KOPT-K1 (cell line): ENCODE measurements around the gene CPA3.

Experiments
- H3K27ac ChIP-seq: fragments of 200-600 bp; sonication (generic); 2 replicates; pipeline ENCODE4 v1.5.1; 2016; ENCODE audit warnings: antibody characterized with exemption, mild to moderate bottlenecking, low read depth, low read length; ENCODE audit not compliant: poor library complexity, severe bottlenecking
- H3K36me3 ChIP-seq: fragments of 200-600 bp; sonication (generic); 2 replicates; pipeline ENCODE4 v1.5.1; 2017; ENCODE audit warnings: antibody characterized with exemption, mild to moderate bottlenecking, low read length, moderate library complexity; ENCODE audit not compliant: insufficient read depth
- H3K9me3 ChIP-seq: fragments of 200-600 bp; sonication (generic); 2 replicates; pipeline ENCODE4 v1.5.1; 2017; ENCODE audit warnings: antibody characterized with exemption, low read length, mild to moderate bottlenecking; ENCODE audit not compliant: insufficient read depth, poor library complexity, severe bottlenecking

Gene CPA3

DNA sequence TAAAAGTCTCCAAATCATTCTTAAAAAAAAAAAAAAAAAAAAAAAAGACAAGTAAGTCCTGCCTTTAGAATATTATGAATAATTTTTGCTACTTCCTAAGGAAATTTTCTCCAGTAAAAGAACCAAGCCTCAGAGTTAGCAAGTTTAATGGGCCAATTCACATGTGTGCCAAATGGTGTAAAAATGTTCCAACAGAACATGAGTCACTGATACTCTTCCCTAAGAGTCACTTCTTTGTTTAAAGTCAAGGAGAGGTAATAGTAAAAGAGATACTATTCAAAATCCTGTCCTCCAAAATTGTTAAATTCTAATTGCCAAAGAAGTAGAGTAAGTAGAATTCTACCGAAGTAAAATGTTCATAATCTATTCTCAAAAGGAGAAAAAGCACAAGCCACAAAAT lies 17.7 kb upstream of the CPA3 start:
- no peaks in the 10 kb centered on the region for H3K36me3 ChIP-seq
- no peaks in the 10 kb centered on the region for H3K9me3 ChIP-seq
- no peak overlapping the region for H3K27ac ChIP-seq

GRCh38 chr3:148848410-148848809 lies 16.7 kb upstream of the CPA3 start:
- Histone ChIP-seq H3K36me3 (no peaks in the 10 kb centered on the region), H3K9me3 (no peaks in the 10 kb centered on the region), H3K27ac (no peak overlapping the region)

- Histone ChIP-seq H3K9me3 (no peaks in the 10 kb centered on the region), H3K36me3 (no peaks in the 10 kb centered on the region), H3K27ac (no peak overlapping the region)
Observed at GRCh38 chr3:148852271-148852992, 12.7 kb upstream of the CPA3 start.

- no peaks in the 10 kb centered on the region for H3K36me3 ChIP-seq
- no peaks in the 10 kb centered on the region for H3K9me3 ChIP-seq
- no peak overlapping the region for H3K27ac ChIP-seq
Observed at GRCh38 chr3:148853076-148853475, 12.0 kb upstream of the CPA3 start.

DNA sequence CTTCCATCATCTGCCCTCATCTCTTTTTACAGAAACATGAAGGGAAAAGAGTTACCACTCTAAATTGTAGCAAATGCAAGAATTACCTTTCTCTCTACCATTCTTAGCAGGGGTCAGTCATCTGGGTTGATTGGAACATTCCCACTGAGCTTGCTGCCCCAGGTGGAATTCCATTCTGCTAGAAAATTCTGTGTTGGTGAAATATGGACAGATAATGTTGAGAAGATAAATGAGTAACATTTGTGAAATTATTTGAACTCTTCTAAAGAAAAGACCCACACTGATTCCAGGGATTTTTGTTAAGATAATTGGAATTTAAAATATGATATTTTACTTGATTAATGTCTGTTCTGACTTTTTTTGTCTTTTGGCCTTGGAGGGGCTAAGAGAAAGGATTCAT lies 11.0 kb upstream of the CPA3 start:
- no peaks in the 10 kb centered on the region for H3K36me3 ChIP-seq
- H3K27ac ChIP-seq: no peak overlapping the region
- no peaks in the 10 kb centered on the region for H3K9me3 ChIP-seq

GRCh38 chr3:148856384-148856783 lies 8.7 kb upstream of the CPA3 start:
- Histone ChIP-seq H3K9me3 (no peaks in the 10 kb centered on the region), H3K27ac (no peak overlapping the region)

GRCh38 chr3:148857316-148857715 lies 7.8 kb upstream of the CPA3 start:
- Histone ChIP-seq H3K9me3 (no peaks in the 10 kb centered on the region), H3K36me3 (no peaks in the 10 kb centered on the region), H3K27ac (no peak overlapping the region)

More at GRCh38 chr3:148856384-148856783, 8.7 kb upstream of the CPA3 start:
- no peaks in the 10 kb centered on the region for H3K36me3 ChIP-seq

DNA sequence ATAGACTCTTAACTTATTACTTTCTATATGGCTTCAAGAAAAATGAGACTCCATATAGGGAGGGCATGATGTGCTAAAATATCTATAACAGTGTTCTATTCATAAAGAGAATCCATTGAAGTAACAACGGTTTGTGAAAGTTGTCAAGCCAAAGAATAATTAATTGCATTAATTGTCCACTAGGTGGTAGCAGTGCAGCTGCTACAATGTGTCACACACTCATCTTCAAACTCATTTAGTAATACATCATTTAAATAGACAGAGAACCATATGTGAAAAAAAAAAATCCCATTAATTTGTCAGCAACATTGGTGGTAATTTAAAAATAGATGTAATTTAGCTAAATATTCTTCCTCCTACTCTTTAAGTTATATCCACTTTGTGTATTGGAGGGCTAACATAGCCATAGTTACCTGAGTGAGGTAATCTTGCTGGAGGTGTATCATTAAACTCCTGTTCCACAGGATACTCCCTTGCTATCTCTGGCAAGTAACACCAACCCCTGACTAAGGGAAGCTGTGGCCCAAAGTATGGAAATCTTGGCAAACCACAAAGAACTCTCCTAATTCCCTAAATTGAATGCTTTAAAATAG lies 3.7 kb upstream of the CPA3 start:
- H3K36me3 ChIP-seq: no peaks in the 10 kb centered on the region
- no peak overlapping the region for H3K27ac ChIP-seq
- H3K9me3 ChIP-seq: no peaks in the 10 kb centered on the region

GRCh38 chr3:148863297-148863696 lies 1.8 kb upstream of the CPA3 start:
- Histone ChIP-seq H3K27ac (no peak overlapping the region), H3K36me3 (no peaks in the 10 kb centered on the region), H3K9me3 (no peaks in the 10 kb centered on the region)

DNA sequence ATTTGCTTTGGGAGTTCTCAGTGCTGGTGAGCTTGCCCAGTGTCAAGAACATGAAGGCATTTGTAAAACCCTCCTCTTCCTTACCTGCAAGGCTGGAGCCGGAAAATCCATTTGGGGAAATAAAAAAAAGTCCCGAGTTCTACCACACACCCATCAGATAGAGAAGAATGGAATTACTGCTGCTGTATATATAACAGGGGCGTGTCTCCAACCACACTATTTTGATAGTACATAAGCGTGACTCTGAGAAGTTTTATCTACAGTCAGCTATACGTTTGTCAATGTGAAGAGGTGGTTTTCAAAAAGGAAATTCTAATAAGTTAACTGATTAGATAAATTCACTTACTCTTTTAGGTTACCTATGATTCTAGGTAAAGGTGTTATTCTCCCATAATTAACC lies 1.3 kb upstream of the CPA3 start:
- no peaks in the 10 kb centered on the region for H3K9me3 ChIP-seq
- no peak overlapping the region for H3K27ac ChIP-seq

DNA sequence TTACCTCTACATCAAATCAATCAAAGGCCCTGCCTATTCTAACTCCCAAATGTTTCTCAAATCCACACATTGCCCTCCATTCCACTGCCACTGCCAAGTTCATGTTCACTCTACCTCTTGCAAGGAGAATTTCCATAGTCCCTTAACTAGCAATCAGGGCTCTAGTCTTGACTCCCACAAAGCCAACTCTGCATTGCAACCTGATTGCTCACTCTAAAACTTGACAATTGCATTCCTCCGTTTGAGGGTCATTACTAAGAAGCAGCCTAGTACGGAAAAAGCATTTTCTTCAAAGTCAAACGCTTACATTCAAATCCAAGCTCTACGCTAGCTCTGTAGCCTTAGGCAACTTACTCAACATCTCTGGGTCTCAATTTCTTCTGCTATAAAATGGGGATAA lies 1.2 kb downstream of the CPA3 start:
- Histone ChIP-seq H3K9me3 (no peaks in the 10 kb centered on the region), H3K27ac (no peak overlapping the region), H3K36me3 (no peaks in the 10 kb centered on the region)

More for the DNA sequence above, 1.3 kb upstream of the CPA3 start:
- no peaks in the 10 kb centered on the region for H3K36me3 ChIP-seq

DNA sequence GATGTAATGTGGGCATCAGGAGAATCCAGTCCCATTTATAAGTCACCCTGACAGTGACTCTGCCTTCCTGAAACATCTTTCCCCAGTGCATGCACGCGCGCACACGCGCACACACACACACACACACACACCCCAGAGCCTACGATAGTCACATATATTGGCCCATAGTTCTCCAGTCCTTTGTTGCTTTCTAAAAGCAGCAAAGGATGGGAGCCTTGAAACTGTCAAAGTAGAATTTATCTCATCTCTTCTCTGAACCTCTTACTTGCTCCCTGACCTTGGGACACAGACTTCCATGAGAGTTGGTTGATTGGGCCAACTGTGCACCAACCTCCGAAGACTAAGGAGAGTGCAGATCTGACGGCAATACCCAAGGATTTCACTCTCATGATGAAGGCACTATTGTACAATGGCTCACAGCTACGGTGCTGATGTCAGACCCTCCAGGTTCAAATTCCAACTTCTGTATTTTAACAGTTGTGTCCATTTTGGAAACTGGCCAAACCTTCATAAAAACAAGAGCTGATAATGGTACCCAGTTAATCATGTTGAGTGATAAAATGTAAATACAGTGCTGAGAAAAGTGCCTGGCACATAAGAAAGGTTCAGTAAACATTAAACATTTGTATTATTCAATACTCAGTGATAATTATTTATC lies 8.3 kb downstream of the CPA3 start:
- H3K27ac ChIP-seq: no peak overlapping the region
- H3K9me3 ChIP-seq: no peaks in the 10 kb centered on the region
- H3K36me3 ChIP-seq: no peaks in the 10 kb centered on the region

DNA sequence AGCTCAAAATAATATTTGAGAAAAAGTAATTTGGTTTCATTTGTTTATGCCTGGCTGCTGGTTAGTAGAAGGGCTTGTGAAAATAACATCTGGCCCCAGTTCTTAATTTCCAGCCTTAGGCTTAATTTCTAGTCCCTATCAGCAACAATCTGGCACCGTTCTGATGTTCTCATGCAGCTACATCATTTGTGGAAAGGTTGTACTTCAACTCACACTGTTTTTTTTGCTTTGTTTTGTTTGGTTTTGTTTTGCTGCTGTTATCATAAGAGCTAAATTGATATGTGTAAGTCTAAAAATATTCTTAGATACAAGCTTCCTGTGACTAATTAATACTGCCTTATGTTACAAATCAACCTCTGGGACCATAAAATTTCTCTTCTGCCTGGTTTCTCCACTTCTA lies 8.9 kb downstream of the CPA3 start:
- Histone ChIP-seq H3K27ac (no peak overlapping the region), H3K36me3 (no peaks in the 10 kb centered on the region), H3K9me3 (no peaks in the 10 kb centered on the region)

- Histone ChIP-seq H3K9me3 (no peaks in the 10 kb centered on the region), H3K27ac (no peak overlapping the region), H3K36me3 (no peaks in the 10 kb centered on the region)
Observed at GRCh38 chr3:148878095-148878494, 13.0 kb downstream of the CPA3 start.

GRCh38 chr3:148879256-148879655 lies 14.2 kb downstream of the CPA3 start:
- Histone ChIP-seq H3K9me3 (no peaks in the 10 kb centered on the region), H3K27ac (no peak overlapping the region)

GRCh38 chr3:148880681-148881080 lies 15.6 kb downstream of the CPA3 start:
- Histone ChIP-seq H3K27ac (no peak overlapping the region), H3K36me3 (no peaks in the 10 kb centered on the region), H3K9me3 (no peaks in the 10 kb centered on the region)

More at GRCh38 chr3:148879256-148879655, 14.2 kb downstream of the CPA3 start:
- no peaks in the 10 kb centered on the region for H3K36me3 ChIP-seq
